Stimulated activated effector memory CD8-positive, alpha-beta T cell treated with anti-CD3 and anti-CD28 coated beads, Interleukin-12 subunit alpha, Interleukin-12 subunit beta, amount 100 ng/mL, for 72 hours (primary cell): ENCODE results near the gene LMCD1.

Experiments
- ATAC-seq: fragments of 150-1000 bp; cut with Tn5 transposase; 2 replicates; pipeline ENCODE4 v1.10.0; 2021
- DNase-seq, 2 donors: peaks; one replicate each; pipeline ENCODE4 v3.0.0; 2021 to 2022; ENCODE audit warnings: low spot score in 2 of 2
- H3K27ac Mint-ChIP-seq: one replicate; pipeline ENCODE4 v1.8.0; 2022; ENCODE audit warnings: mild to moderate bottlenecking, mixed read lengths
- H3K36me3 Mint-ChIP-seq: one replicate; pipeline ENCODE4 v1.8.0; 2022; ENCODE audit warnings: mild to moderate bottlenecking, mixed read lengths
- H3K4me1 Mint-ChIP-seq: one replicate; pipeline ENCODE4 v1.8.0; 2022; ENCODE audit warnings: mixed read lengths
- H3K4me3 Mint-ChIP-seq: one replicate; pipeline ENCODE4 v1.8.0; 2022; ENCODE audit warnings: mild to moderate bottlenecking, mixed read lengths
- H3K9me3 Mint-ChIP-seq: one replicate; pipeline ENCODE4 v1.8.0; 2022; ENCODE audit warnings: mixed read lengths

LMCD1 gene

GRCh38 chr3:8589880-8590556 lies 88.4 kb downstream of the LMCD1 start:
- Mint-ChIP-seq H3K4me1 (no peaks in the 10 kb centered on the region), H3K36me3 (no peaks in the 10 kb centered on the region), H3K4me3 (no peak overlapping the region), H3K27ac (no peak overlapping the region), H3K9me3 (no peaks in the 10 kb centered on the region)
- ATAC-seq (no peak), DNase-seq (no peak)

DNA sequence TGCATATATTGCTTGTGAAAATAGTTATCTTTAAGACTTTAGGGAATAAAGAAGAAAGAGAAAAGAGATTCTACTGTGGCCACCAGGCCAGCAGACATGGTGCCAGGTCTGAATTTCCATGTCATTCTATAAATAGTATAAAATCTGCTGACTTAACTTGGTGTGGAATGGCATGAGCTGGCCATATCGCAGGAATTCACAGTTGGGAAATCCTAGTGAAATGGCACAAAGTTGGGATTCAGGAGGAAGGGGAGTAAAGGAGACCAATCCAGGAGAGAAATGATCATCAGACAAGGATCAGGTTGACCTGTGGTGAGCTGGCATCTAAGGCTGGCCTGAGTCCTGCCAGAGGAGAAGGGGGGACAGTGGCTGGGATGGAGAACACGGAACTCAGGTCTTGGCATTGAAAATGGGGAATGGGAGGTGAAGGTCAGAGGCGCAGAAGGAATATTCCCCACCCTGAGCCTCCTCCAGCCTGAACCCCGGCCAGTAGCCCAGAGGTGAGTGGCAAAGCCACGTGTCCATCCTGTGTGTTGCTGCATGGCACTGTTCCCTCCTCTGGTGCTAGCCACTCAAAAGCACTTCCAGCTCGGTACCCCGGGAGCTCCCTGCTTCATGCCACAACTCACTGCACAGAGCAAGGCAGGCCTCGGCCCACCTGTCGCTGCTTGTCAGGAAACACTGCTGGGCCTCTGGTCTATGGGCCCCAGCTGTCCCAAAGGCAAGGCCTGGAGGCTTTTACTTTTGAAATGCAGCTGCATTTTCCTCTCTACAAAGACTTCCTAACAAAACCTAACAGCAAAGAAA lies 91.6 kb downstream of the LMCD1 start:
- DNase-seq: no peak
- H3K4me3 Mint-ChIP-seq: no peak overlapping the region

DNA sequence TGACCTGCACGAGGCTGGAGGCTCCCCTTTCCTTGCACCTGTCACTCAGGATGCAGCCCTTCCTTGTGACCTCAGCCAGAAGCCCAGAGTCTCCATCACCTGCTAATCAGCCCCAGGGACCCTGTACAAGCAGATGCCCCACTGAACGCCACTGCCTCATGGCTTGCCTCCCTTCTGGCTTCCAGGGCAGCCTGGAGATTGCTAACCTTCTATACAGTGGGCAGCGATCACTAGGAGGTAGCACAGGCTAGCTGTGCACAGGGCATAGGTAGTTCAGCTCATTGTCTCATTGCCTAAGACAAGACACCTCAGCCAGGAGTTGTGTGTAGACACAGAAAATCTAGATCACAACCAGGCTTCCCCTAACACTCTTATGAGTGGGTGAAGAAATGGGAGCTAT lies 93.6 kb downstream of the LMCD1 start:
- Mint-ChIP-seq H3K27ac (no peak overlapping the region), H3K4me1 (no peaks in the 10 kb centered on the region), H3K36me3 (no peaks in the 10 kb centered on the region), H3K4me3 (no peak overlapping the region), H3K9me3 (no peaks in the 10 kb centered on the region)
- DNase-seq: no peak
- no peak for ATAC-seq

More for the DNA sequence above, 91.6 kb downstream of the LMCD1 start:
- Mint-ChIP-seq H3K27ac (no peak overlapping the region), H3K9me3 (no peaks in the 10 kb centered on the region), H3K4me1 (no peaks in the 10 kb centered on the region), H3K36me3 (no peaks in the 10 kb centered on the region)
- no peak for ATAC-seq

DNA sequence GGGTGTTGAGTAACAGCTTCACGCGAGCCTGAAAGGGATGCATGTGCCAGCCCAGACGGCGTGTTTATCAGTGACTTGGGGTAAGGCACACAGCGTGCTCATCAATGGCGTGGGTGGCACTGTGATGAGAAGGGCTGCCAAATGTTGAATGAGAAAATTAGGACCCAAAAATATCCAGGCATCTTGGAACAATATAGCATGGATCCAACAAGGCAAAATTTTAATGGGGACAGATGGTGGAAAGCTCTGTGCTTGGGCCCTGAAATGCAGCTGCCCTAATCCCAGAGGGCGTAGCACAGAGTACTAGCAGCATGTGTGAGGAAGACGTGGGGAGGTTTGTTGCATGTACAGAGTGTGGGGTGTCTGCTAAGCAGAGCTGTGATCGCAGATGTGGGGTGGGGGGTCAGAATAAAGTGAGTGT lies 94.1 kb downstream of the LMCD1 start:
- no peak overlapping the region for H3K27ac Mint-ChIP-seq
- peak; percentile 31 for ATAC-seq
- H3K4me3 Mint-ChIP-seq: no peak overlapping the region
- H3K4me1 Mint-ChIP-seq: no peaks in the 10 kb centered on the region
- no peak for DNase-seq
- H3K9me3 Mint-ChIP-seq: no peaks in the 10 kb centered on the region
- H3K36me3 Mint-ChIP-seq: no peaks in the 10 kb centered on the region

- H3K4me1 Mint-ChIP-seq: no peaks in the 10 kb centered on the region
- H3K36me3 Mint-ChIP-seq: no peaks in the 10 kb centered on the region
- no peak for DNase-seq
- ATAC-seq: no peak
- H3K4me3 Mint-ChIP-seq: no peak overlapping the region
- H3K27ac Mint-ChIP-seq: no peak overlapping the region
- H3K9me3 Mint-ChIP-seq: no peaks in the 10 kb centered on the region
These were observed 94.9 kb downstream of the LMCD1 start for GRCh38 chr3:8596321-8597218.

DNA sequence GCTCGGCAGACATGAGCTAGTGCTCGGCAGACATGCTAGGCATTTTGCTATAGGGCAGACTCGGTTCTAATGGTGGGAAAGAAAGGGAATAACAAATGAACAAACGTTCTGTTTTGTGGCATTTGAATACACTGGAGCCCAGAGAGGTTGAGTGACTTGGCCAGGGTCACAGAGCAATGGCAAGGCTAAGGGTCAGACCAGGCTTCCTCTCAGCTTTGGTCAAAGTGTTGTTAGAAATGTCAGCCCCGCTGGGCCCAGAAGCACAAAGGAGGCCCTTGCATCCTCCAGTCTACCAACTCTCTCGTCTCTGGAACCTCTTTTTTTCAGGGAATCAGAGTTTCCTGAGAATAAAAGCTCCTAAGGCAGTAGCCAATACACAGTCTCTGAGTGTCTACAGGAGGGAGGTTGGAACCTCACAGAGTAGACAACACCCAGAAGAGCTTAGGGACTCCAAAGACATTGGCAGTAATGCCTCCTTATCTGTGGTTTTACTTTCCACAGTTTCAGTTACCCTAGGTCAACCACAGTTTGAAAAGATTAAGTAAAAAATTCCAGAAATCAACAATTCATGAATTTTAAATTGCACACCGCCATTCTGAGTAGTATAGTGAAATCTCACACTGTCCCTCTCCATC lies 95.7 kb downstream of the LMCD1 start:
- Mint-ChIP-seq H3K27ac (no peak overlapping the region), H3K4me1 (no peaks in the 10 kb centered on the region), H3K9me3 (no peaks in the 10 kb centered on the region), H3K4me3 (no peak overlapping the region), H3K36me3 (no peaks in the 10 kb centered on the region)
- DNase-seq (no peak), ATAC-seq (no peak)

- no peak for DNase-seq
- ATAC-seq: no peak
- Mint-ChIP-seq H3K27ac (no peak overlapping the region), H3K9me3 (no peaks in the 10 kb centered on the region), H3K4me3 (no peak overlapping the region), H3K36me3 (no peaks in the 10 kb centered on the region), H3K4me1 (no peaks in the 10 kb centered on the region)
These were observed 97.5 kb downstream of the LMCD1 start for GRCh38 chr3:8599146-8599545.

DNA sequence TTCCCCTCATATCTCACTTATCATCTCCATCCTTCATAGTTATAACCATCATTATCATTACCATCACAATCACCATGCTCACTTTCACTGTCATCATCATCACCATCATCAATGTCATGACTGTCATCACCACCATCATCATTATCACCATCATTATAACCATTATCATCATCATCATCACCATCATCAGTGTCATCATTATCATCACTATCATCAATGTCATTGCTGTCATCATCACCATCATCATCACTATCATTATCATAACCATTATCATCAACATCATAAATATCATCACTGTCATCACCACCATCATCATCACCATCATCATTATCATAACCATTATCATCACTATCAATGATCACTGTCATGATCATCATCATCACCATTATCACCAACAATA lies 98.8 kb downstream of the LMCD1 start:
- H3K9me3 Mint-ChIP-seq: no peaks in the 10 kb centered on the region
- DNase-seq (no peak), ATAC-seq (no peak)
- H3K36me3 Mint-ChIP-seq: no peaks in the 10 kb centered on the region
- no peaks in the 10 kb centered on the region for H3K4me1 Mint-ChIP-seq
- no peak overlapping the region for H3K27ac Mint-ChIP-seq
- no peak overlapping the region for H3K4me3 Mint-ChIP-seq

DNA sequence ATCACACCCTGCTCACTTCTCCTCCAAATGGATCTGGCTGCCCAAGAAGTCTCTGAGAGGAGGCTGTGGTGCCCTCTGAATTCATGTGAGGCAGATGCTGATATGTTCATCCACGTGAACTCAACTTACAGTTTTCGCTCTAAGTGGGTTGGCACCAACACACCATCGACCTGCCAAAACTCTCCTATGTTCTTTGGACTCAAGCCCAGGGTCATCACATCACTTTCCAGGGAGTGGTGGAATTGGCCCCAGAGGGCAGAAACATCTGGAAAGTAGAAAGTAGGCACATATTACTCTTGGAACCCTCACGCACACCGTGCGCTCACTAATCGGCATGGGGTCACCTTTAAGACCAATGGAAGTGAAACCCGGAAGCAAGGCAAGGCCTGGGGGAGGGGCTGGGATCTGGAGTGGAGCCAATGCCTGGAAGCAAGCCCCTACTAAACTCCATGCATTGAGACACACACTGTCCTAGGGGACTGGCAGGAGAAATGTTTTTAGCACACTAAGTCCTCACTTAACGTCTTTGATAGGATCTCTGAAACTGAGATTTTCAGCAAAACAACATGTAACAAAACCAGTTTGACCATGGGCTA lies 101.6 kb downstream of the LMCD1 start:
- no peak overlapping the region for H3K4me3 Mint-ChIP-seq
- H3K36me3 Mint-ChIP-seq: no peaks in the 10 kb centered on the region
- no peak for DNase-seq
- ATAC-seq: no peak
- H3K27ac Mint-ChIP-seq: no peak overlapping the region
- no peaks in the 10 kb centered on the region for H3K4me1 Mint-ChIP-seq
- H3K9me3 Mint-ChIP-seq: no peaks in the 10 kb centered on the region

DNA sequence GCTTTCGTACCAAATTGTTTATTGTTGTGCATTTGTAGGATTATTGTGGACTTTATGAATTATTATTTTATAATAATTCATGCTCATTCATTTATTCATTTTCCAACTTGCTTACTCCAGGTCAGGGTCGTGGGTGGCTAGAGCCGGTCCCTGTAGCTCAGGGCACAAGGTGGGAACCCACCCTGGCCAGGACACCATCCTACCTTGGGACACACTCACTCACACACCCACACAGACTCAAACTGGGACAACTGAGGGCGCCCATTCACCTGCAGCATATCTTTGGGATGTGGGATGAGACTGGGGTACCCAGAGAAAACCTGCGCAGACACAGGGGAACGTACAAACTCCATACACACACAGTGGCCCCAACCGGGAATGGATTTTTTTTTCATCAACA lies 102.4 kb downstream of the LMCD1 start:
- no peak for ATAC-seq
- Mint-ChIP-seq H3K4me1 (no peaks in the 10 kb centered on the region), H3K27ac (no peak overlapping the region), H3K36me3 (no peaks in the 10 kb centered on the region), H3K4me3 (no peak overlapping the region), H3K9me3 (no peaks in the 10 kb centered on the region)
- no peak for DNase-seq

GRCh38 chr3:8604988-8605387 lies 103.4 kb downstream of the LMCD1 start:
- ATAC-seq: no peak
- H3K4me1 Mint-ChIP-seq: no peaks in the 10 kb centered on the region
- no peaks in the 10 kb centered on the region for H3K9me3 Mint-ChIP-seq
- H3K27ac Mint-ChIP-seq: no peak overlapping the region
- no peak overlapping the region for H3K4me3 Mint-ChIP-seq
- DNase-seq: no peak
- no peaks in the 10 kb centered on the region for H3K36me3 Mint-ChIP-seq

GRCh38 chr3:8606701-8607231 lies 105.1 kb downstream of the LMCD1 start:
- DNase-seq: no peak
- H3K36me3 Mint-ChIP-seq: no peaks in the 10 kb centered on the region
- no peak overlapping the region for H3K27ac Mint-ChIP-seq
- H3K9me3 Mint-ChIP-seq: no peaks in the 10 kb centered on the region
- H3K4me1 Mint-ChIP-seq: no peaks in the 10 kb centered on the region
- no peak for ATAC-seq
- H3K4me3 Mint-ChIP-seq: no peak overlapping the region

- no peak overlapping the region for H3K4me3 Mint-ChIP-seq
- H3K4me1 Mint-ChIP-seq: no peaks in the 10 kb centered on the region
- ATAC-seq: peak; percentile 31
- no peak for DNase-seq
- H3K27ac Mint-ChIP-seq: no peak overlapping the region
- no peaks in the 10 kb centered on the region for H3K36me3 Mint-ChIP-seq
- H3K9me3 Mint-ChIP-seq: no peaks in the 10 kb centered on the region
These were observed 105.8 kb downstream of the LMCD1 start for GRCh38 chr3:8607234-8608040.
